ENCODE results near the gene SNORC.

SNORC gene

DNA sequence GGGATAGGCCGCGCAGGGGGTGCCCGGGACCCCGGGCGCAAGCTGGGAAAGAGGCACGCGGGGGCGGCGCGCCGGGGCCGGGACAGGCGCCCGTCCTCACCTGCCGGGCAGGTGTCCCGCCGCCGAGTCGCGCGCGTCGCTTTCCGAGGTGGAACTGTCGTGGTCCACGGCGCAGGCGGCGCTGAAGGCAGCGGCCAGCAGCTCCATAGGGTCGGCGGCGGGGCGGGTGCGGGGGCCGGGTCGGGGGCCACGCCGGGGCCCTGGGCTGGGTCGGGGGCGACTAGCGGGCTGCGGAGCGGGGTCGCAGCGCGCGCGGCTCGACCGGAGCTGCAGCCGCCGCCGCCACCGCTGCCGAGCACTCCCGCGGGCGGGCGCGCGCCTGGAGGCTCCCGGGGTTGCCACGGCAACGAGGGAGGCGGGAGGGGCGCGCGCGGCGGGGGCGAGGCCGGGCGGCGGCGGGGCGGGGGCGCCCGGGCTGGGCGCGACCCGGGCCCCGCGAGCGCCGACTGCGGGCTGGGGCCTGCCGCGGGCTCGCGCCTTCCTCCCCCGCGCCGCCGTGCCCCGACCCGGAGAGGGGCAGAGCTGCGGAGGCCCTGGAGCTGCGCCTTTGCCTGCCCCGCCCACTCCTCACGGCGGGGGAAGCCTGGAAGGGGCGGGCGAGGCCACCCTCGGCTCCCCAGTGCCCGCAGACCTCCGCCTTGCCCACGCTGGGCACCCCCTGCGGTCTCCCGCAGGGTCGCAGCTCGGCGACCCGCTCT lies 57.9 kb downstream of the SNORC start:
- FAIRE-seq = no peak

Data from TTC549 (cell line).